Activated T-cell treated with anti-CD3 and anti-CD28 coated beads, Interleukin-2, amount 50 U/mL, for 1 hour (primary cell): ENCODE results near the gene TMEM198.
A peak's percentile ranks its signal among the peaks of the same experiment; 100 is the strongest.

Experiments used
- DNase-seq: peaks from one replicate; pipeline ENCODE4 v3.0.0-alpha.2; 2020

Gene TMEM198

DNA sequence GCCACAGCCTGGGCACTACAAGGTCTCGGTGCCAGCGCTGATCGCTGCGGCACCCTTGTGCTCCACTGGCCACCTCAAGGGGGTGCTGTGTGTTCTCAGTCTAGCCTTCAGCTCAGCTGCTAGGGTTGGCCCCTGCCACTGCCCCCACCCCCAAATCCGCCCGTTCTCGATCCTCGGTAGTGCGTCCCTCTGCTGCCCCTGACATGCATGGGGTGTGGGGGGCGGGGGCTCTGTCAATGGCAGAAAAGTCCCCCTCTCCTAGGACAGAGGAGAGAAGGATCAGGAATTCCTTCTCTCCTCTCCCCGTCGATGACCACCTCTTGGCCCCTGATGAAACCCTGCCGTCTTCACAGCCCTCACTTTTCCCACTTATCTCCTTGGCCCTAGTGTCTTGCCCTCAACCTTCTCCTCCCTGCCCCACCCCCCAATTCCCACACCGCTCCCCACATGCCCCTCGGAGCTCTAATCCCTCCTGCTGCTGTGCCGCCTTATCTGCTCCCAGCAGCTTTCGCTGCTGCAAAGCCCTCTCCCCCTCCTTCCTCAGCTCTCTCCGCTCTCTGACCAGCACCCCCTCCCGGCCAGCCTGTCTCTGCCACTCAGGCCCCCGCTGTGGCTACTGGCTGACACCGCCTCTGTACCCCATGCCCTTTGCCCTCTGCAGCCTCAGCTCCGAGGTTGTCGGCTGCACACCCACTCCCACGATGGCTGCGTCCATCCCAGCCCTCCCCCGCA is 33.9 kb upstream of the TMEM198 start:
- peak; percentile 61 for DNase-seq

DNA sequence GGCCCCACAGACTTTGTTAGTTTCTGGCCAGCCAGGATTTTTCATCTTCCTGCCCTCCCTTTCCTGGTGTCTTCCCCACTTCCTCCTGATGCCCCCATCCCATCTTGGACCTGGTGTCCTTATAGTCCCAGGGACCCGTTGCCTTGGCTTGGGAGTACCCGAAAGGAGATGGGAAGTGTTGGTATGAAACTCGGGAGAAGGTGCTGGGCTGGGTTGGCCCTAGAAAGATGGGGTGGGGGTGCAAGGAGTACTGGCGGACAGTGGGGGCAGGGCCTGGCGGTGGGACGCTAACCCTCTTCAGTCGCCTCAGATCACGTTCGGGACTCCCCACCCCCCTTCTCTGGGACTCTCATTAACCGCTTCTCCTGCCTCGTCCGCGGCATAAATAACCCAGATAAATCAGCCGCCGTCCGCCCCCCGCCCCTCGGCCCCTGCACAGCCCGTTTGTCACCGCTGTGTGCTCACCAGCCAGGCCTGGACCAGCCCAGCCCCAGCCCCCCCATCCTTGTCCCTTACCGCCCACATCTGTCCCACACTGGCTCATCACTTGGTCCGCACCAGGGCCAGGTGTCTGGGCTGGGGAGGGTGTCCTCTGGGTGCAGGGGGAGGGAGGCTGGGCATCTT is 33.2 kb upstream of the TMEM198 start:
- no peak for DNase-seq

GRCh38 chr2:219511547-219512325 is 32.1 kb upstream of the TMEM198 start:
- no peak for DNase-seq

DNA sequence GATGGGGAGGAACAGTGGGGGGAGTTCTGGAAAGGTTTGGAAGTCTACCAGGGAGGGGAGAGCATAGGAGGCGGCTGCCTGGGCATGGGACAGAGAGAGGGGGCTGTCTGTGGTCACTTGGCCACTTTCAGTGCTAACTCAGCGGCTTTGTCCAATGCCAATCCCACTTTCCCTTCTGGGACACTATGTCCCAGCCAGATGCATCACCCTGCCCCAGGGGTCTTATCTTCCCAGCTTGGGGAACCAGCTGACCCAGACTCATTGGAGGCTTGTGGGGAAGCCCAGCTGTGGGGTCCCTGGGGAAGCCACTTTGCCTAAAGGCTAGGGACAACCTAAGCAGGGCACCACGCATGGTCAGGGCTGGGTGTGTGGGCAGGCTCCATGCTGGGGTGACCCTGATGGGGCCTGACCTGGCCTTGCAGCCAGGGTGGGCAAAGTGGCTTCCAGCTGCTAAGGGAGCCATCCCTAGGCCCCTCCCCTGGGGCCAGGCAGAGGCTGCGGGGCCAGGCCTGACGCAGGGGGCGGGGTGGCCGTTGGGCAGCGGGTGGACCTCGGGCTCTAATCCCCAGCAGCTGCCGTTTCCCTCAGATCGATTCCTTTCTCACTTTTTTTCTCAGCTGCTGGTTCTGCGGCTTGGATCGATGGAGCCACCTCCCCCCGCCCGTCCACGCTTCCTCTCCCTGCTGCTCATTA is 31.2 kb upstream of the TMEM198 start:
- DNase-seq: no peak

DNA sequence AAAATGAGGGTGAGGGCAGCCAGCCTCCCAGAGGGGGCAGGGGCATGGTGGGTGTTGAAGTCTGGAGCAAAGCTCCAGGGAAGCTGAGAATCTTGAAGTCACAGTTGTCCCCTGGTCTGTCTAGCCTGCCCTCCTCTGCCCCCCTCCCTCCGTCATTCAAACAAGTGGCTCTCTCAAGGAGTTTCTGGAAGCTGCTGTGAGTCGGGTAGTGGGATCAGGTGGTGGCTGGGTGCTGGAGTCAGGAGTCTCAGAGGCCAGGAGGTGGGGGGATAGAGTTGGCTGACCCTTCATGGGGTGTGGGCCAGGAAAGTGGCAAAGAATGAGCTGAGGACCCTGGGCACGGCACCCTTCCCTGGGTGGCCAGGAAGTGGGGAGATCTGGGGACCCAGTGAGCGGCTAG is 30.0 kb upstream of the TMEM198 start:
- DNase-seq: no peak

DNA sequence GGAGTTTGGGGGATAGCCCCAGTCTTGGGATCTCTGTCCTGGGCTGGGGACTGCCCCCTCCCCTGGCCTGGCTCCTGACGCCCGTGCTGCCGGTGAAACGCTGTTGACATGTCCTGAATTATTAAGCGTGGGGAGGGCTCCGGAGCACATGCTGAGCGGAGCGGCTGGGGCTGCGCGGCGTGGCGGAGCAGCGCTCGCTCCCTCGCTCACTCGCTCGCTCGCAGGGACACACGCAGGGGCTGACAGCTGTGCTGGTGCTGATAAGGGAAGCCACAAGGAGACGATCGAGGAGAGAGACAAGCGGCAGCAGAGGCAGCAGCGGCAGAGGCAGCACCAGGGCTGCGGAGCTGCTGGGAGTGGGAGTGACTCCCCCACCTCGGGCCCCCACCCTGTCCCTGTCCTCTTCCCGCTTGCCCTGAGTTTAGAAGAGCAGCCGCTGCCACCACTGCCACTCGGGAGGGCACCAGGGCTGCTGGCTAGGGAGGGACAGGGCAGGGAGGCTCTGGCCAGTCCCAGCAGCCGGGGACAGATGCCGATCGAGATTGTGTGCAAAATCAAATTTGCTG is 29.5 kb upstream of the TMEM198 start, which contains the start of gene ASIC4:
Gene ASIC4, plus strand, starts transcription at position 287 of the 566 bp plus-strand sequence. Its CDS starts 243 bp downstream, at position 530.
- no peak for DNase-seq

GRCh38 chr2:219514836-219515235 is 29.0 kb upstream of the TMEM198 start:
- no peak for DNase-seq

- DNase-seq: no peak
These were observed 27.8 kb upstream of the TMEM198 start for GRCh38 chr2:219515874-219516629.

DNA sequence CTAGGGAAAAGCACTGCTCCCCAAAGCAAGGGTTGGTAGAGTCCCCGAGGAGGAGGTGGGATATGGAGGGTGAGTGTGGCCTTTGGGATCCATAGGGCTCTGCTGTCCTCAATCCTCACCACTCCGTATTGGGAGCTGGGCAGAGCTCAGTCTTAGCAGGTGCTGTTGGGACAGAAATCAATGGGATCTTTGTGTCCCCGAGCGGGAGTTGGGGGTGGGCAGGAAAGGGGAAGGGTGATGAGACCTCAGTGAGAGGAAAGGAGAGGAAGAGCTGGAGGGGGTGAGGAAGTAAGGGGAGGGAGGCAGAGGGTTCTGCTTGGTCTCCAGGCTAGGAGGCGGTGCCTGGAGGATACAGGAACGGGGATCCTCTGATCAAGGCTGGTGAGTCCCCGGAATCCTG is 26.9 kb upstream of the TMEM198 start:
- DNase-seq: no peak

- DNase-seq: no peak
These were observed 25.7 kb upstream of the TMEM198 start for GRCh38 chr2:219517954-219518778.

DNA sequence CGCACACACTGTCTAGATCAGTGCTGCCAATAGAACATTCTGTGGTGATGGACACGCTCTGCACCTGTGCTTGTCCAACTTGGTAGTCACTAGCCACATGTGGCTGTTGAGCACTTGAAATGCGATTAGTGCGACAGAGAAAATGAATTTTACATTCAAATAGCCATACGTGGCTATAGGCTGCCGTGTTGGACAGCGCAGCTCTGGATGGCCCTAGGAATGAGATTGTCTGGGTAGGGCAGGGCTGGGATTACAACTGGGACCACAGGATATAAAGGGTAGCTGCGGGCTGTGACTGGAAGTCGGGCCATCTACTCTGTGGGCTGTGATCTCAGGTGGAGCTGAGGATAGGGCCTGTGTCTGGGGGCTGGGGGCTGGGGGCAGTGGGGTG is 24.3 kb upstream of the TMEM198 start:
- no peak for DNase-seq

- DNase-seq: no peak
These were observed 23.7 kb upstream of the TMEM198 start for GRCh38 chr2:219520079-219520478.

DNA sequence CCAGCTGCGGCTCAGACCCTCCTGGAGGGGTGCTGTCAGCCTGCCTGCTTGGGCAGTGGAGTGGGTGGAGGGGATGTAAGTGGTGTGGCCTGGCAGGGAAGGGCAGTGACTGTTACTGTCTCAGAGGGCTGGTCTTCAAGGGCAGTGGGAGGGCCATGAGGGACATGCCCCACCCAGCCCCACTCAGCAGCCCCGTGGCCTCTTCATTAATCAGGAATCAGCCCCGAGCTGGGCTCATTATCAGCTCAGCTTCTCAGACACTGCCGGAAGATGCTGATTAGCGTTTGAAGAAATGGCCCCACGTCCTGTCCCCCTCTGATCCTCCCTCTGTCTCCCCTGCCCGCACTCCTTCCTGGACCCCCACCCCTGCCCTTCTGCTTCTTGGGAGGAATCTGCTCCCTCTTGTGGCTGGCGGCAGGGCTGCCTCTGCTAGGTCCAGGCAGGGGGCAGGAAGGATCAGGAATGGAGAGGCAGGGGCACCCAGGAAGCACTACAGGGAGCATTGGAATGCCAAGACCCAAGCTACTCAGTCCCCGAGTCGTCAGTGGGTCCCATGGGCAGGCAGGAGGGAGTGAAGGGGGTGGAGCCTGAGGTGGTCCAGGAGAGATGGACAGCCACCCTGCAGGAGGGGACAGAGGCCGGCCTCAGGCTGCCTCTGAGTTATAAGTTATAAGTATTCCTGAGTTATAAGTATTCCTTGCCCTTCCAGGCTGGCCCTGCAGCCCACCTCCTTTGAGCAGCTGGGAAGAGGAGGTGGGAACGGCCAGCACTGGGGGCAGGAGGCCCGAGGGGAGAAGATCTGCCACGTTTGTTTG is 22.6 kb upstream of the TMEM198 start:
- no peak for DNase-seq

GRCh38 chr2:219522111-219523030 is 21.5 kb upstream of the TMEM198 start:
- no peak for DNase-seq

- DNase-seq: no peak
These were observed 20.7 kb upstream of the TMEM198 start for GRCh38 chr2:219523031-219523671.

GRCh38 chr2:219524817-219525216 is 19.0 kb upstream of the TMEM198 start:
- DNase-seq: no peak

DNA sequence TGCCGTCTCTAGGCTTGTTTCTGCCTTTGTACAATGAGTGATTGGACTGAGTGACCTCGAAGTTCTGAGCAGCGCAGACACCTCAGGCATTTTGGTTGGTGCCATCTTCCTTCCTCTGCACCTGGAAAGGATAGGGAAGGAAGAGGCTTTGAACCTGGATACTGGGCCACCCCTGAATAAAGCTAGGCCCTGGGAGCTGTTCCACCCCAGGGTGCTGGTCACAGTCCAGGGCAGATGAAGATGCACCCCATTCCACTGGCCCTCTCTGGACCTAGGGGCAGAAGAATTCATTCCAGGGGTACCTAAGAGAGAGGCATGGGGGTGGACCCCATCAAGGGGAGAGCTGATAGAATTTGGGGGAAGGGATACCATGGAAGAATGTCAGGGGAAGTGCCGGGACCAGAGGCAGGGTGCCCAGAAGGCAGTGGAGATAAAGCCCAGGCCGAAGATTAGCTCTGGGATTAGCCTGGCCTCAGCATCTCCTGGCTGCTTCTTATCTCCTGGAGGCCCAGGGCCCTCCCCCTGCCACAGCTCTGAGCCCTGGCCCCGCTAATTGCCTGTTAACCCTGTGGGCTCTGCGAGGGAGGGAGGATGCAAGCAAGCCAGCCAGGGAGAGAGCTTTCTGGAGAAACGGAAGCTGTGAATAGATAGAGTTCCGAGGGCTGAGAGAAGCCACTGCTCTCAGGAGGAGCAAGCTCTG is 18.1 kb upstream of the TMEM198 start:
- no peak for DNase-seq
